ENCODE results near the gene CEP128.

CEP128 gene

DNA sequence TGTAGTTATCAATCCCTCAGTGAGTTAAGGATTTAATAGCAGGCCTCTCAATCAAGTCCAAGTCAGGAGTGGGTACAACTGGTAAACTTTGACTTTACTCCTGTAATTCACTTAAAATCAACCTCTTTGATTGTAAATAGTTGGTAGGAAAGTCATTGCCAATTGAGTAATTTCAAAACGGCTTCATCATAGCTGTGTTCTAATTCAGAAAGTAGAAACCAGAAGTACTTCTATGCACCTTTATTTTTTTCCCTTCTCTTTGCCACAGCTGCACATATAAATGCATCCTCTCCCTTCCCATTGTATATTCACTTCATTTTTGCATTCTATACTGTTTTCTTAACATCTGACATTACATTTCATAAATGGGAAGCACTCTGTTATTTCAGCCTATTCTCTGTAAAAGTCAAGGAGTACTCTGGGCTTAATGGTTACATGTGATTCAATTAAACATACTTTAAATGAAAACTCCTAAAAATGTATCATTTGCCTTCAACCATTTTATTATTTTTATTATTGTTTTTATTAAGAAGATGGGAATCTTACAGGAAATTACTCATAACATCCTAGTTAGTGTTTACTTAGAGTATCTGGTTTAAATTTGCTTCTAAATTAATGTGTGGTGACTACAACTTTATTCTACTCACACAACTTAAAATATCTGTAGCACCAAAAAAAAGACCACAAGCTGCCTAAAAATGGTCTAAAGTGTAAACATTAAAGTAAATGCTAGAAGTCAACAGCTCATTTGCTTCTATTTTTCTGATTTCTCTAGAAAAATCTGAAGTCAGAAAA, 171.2 kb downstream of the CEP128 start:
- no peak for DNase-seq

- DNase-seq: no peak
These were observed 172.9 kb downstream of the CEP128 start for GRCh38 chr14:80768646-80769045.

DNA sequence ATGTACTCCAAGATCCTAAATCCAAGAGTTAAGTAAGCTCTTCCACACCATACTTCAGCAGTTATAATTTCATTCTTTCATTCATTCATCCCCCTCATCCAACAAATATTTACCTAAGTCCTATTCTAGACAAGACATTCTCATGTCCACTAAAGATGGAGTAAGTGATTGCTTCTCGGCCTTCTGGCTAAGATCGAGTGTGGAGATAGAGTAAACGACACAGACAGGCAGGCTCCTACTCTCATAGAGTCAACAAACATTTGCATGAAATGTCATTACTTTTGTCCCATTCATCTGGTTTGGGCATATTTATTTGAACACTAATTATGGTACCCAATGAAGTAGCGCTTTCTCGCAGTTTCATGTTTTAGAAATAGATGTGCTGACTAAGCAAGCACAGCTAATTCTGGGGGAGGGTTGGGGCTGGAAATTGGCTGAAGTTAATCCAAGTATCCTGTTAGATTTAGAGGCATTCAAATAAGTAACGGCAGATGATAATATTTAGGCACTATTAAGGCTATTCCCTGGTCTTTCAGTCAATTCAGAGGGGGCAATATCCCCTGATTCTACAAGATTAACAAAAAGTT, 176.5 kb downstream of the CEP128 start:
- no peak for DNase-seq

DNA sequence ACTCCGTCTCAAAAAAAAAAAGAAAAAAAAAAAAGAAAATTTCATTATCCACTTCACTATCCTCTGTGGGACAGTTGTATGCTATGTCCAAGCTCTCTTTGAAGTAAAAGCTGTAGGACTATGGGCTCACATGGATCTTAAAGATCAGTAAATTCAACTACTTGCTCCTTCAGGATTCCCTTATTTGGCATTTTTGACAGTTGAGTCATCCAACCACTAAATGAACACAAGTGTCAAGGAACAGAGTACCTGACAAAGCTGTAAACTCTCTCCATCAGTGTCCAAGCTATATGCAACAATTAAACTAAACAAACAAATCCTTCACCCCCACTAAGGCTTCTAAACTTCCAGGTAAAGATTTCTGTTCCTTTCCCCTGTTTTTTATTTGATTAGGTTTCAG, 177.0 kb downstream of the CEP128 start:
- no peak for DNase-seq

- no peak for DNase-seq
These were observed 178.8 kb downstream of the CEP128 start for GRCh38 chr14:80762641-80763228.

- DNase-seq: no peak
These were observed 186.8 kb downstream of the CEP128 start for GRCh38 chr14:80754696-80755095.

DNA sequence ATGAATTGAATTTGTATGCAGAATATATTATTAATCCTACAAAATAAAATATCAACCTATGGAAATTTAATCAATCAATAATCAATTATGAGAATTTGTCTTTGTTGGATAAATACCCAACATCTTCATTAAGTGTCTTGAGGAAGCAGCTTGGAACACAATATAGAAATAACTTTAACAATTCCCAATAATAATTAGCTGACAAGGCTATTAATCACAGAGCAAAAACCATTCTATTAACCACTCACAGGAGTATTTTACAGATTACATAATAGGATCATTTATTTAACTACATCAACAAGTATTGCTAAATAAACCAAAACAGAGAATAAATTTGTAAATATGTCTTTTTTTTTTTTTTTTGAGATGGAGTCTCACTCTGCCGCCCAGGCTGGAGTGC, 190.3 kb downstream of the CEP128 start:
- DNase-seq: no peak

- DNase-seq: no peak
These were observed 215.3 kb downstream of the CEP128 start for GRCh38 chr14:80726211-80726610.

DNA sequence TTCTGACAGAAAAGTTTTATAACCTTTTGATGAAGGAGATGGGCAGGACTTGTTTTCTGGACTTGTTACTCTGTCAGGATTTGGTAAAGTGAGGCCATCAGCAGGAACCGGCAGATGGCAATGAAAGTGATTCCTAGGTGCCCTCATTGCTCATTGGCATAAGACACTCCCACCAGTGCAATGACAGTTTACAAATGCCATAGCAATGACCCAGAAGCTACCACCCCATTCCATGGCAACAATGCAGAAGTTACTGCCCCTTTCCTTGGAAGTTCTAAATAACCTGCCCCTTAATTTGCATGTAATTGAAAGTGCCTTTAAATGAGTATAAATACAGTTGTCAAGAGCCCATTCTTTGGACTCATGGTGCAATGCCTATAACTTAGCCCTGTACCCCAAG, 222.6 kb downstream of the CEP128 start:
- no peak for DNase-seq

DNA sequence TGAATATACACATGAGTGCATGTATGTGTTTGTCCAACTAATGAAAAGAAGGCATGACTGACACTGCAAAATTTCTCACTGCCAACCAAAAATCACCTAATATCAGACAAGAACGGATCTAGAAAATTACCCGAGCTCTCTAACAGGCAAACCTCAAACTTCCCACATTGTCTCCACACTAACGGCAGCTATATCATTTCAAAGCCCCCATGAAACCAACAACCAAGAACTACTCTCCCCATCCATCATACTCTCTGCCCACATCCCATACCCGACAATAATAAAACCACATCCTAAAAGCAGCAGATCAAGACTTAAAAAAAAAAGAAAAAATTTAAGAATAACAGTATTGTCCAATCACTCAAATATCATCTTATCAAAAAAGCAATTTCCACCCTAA, 227.1 kb downstream of the CEP128 start:
- DNase-seq: no peak

DNA sequence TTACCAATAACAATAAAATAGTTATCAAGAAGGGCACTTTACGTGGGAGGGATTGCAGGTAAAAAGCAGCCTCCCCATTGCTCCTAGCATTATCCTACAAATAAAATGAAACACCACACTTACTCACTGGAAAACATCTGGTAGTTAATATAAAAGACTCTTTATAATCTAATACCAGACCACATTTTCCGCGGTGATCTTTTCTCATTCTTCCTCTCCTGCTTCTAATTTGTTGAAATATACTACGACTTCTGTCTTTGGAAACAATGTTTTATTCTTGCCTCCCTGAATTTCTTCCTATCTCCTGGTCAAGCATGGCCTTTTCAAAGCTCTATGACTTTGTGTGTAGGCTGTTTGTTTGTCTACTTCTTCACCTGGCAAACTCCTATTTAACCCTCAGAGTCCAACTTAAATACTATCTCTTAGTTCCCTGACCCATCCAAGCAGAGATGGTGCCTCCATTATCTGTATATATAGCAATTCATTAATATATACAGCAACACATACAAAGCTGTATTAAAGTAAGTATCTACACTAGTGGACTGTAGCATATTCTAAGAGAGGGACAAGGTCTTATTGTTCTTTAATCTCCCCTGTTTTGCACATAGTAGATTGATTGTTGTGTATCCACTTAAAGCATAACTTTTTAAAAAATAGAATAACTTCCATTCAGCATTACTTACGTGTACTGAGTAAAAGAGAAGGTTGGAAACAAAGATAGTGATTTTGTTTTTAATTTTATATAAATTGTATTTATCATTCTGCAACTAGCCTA, 228.3 kb downstream of the CEP128 start:
- no peak for DNase-seq

GRCh38 chr14:80705241-80705980, 236.1 kb downstream of the CEP128 start:
- DNase-seq: no peak

DNA sequence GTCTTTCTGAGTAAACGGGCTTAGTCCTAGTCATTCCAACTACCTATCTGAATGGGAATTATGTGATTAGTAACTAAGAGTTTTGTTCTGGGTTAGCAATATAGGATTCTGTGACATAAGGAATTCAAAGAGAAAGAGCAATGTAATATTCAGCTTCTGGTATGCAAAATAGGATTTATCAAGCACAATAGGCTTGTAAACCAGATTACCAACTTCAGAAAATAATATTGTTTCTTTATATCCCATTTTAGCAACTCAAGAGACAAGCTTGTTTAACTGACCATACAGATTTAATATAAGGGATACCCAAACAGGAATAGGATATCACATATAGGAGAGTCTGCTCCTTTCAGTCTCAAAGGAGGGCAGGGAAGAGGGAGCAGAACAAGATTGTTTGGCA, 240.9 kb downstream of the CEP128 start:
- DNase-seq: no peak

GRCh38 chr14:80699861-80700260, 241.7 kb downstream of the CEP128 start:
- no peak for DNase-seq

GRCh38 chr14:80698974-80699373, 242.6 kb downstream of the CEP128 start:
- DNase-seq: no peak

DNA sequence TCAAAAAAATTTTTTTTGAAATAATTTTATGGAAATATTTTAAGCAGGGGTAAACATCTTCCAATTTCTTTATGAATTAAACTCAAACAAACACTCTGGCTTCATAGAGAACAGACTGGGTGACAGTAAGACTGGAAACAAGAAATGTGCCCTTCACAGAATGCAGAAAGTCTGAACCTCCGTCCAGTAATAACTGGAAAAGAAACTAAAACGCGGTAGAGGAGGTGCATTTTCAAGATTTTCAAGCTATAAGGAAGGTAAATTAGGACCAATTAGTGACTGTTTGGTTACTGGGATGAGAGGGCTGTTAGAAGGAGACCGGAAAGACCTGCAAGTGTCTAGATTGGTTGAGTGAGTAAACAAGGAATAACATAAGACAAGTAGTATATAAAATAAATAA, 245.7 kb downstream of the CEP128 start:
- no peak for DNase-seq

GRCh38 chr14:80692903-80693302, 248.6 kb downstream of the CEP128 start:
- no peak for DNase-seq

DNA sequence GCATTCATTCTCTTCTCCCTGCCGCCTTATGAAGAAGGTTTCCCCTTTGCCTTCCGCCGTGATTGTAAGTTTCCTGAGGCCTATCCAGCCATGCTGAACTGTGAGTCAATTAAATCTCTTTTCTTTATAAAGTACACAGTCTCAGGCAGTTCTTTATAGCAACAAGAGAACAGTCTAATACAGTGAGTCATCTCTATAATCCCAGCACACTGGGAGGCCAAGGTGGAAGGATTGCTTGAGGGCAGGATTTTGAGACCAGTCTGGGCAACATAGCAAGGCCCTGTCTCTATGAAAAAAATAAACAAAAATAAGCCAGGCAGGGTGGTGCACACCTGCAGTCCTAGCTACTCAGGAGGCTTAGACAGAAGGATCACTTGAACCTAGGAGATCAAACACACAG, 259.9 kb downstream of the CEP128 start:
- no peak for DNase-seq

DNA sequence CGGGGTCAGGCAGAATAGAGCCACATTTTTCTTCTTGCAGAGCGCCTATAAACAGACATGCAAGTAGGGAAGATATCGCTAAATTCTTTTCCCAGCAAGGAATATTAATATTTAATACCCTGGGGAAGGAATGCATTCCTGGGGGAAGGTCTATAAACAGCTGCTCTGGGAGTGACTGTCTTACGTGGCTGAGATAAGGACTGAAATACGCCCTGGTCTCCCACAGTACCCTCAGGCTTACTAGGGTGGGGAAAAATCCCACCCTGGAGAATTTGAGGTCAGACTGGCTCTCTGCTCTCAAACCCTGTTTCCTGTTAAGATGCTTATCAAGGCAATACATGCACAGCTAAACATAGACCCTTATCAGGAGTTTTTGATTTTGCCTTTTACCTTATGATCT, 262.3 kb downstream of the CEP128 start:
- no peak for DNase-seq

GRCh38 chr14:80678436-80678835, 263.1 kb downstream of the CEP128 start:
- no peak for DNase-seq

GRCh38 chr14:80669426-80669825, 272.1 kb downstream of the CEP128 start:
- no peak for DNase-seq

GRCh38 chr14:80664576-80664975, 277.0 kb downstream of the CEP128 start:
- DNase-seq: no peak

GRCh38 chr14:80663541-80663940, 278.0 kb downstream of the CEP128 start:
- no peak for DNase-seq

Measured in activated CD4-positive, alpha-beta T cell treated with anti-CD3 and anti-CD28 coated beads, Interleukin-2, amount 50 U/mL, for 48 hours (primary cell).